ENCODE measurements around the gene TRAK1.

Gene TRAK1

GRCh38 chr3:42068303-42069088 lies 22.7 kb upstream of the TRAK1 start:
- no peak for DNase-seq (ENCODE audit: low read depth, low spot score)

GRCh38 chr3:42070089-42070488 lies 21.1 kb upstream of the TRAK1 start:
- no peak for DNase-seq (ENCODE audit: low read depth, low spot score)

- DNase-seq (ENCODE audit: low read depth, low spot score): no peak
Observed at GRCh38 chr3:42070524-42070923, 20.6 kb upstream of the TRAK1 start.

- peak; percentile 48 for DNase-seq (ENCODE audit: low read depth, low spot score)
Observed at GRCh38 chr3:42071904-42072812, 19.0 kb upstream of the TRAK1 start.

GRCh38 chr3:42072831-42073301 lies 18.3 kb upstream of the TRAK1 start:
- DNase-seq (ENCODE audit: low read depth, low spot score): no peak

- DNase-seq (ENCODE audit: low read depth, low spot score): no peak
Observed at GRCh38 chr3:42077785-42078184, 13.4 kb upstream of the TRAK1 start.

GRCh38 chr3:42078677-42079076 lies 12.5 kb upstream of the TRAK1 start:
- DNase-seq (ENCODE audit: low read depth, low spot score): no peak

GRCh38 chr3:42079701-42080452 lies 11.3 kb upstream of the TRAK1 start:
- no peak for DNase-seq (ENCODE audit: low read depth, low spot score)

GRCh38 chr3:42080453-42080872 lies 10.7 kb upstream of the TRAK1 start:
- DNase-seq (ENCODE audit: low read depth, low spot score): no peak

GRCh38 chr3:42081838-42082473 lies 9.2 kb upstream of the TRAK1 start:
- DNase-seq (ENCODE audit: low read depth, low spot score): no peak

GRCh38 chr3:42084586-42084985 lies 6.6 kb upstream of the TRAK1 start:
- DNase-seq (ENCODE audit: low read depth, low spot score): no peak

GRCh38 chr3:42085641-42086376 lies 5.3 kb upstream of the TRAK1 start:
- DNase-seq (ENCODE audit: low read depth, low spot score): no peak

GRCh38 chr3:42088803-42089530 lies 2.2 kb upstream of the TRAK1 start:
- DNase-seq (ENCODE audit: low read depth, low spot score): no peak

GRCh38 chr3:42092006-42092405 lies 849 bp downstream of the TRAK1 start:
- DNase-seq (ENCODE audit: low read depth, low spot score): no peak

- no peak for DNase-seq (ENCODE audit: low read depth, low spot score)
Observed at GRCh38 chr3:42094128-42094527, 3.0 kb downstream of the TRAK1 start.

- no peak for DNase-seq (ENCODE audit: low read depth, low spot score)
Observed at GRCh38 chr3:42094691-42095391, 3.7 kb downstream of the TRAK1 start.

- no peak for DNase-seq (ENCODE audit: low read depth, low spot score)
Observed at GRCh38 chr3:42095540-42095939, 4.4 kb downstream of the TRAK1 start.

- no peak for DNase-seq (ENCODE audit: low read depth, low spot score)
Observed at GRCh38 chr3:42096796-42097565, 5.8 kb downstream of the TRAK1 start.

GRCh38 chr3:42097566-42097946 lies 6.4 kb downstream of the TRAK1 start:
- DNase-seq (ENCODE audit: low read depth, low spot score): no peak

All from iPS DF 19.7 (cell line).